Stimulated activated CD4-positive, alpha-beta T cell treated with anti-CD3 and anti-CD28 coated beads, TNF-alpha, amount 100 ng/mL, for 4 hours (primary cell): ENCODE results near the gene CCDC154.
"Not testable (repeated sequence)": the region's sequence is repeated elsewhere in the genome, so short reads cannot be mapped to it uniquely, and the experiment has no call there.

ENCODE experiments used
- DNase-seq, 3 experiments: peaks; one replicate each; pipeline ENCODE4 v3.0.0-alpha.2; 2020; ENCODE audit warnings: low read depth in 3 of 3

Gene CCDC154

GRCh38 chr16:1454561-1454960 is 10.2 kb upstream of the CCDC154 start:
- DNase-seq = no peak

- no peak for DNase-seq
Observed at GRCh38 chr16:1453316-1453715, 9.0 kb upstream of the CCDC154 start.

DNA sequence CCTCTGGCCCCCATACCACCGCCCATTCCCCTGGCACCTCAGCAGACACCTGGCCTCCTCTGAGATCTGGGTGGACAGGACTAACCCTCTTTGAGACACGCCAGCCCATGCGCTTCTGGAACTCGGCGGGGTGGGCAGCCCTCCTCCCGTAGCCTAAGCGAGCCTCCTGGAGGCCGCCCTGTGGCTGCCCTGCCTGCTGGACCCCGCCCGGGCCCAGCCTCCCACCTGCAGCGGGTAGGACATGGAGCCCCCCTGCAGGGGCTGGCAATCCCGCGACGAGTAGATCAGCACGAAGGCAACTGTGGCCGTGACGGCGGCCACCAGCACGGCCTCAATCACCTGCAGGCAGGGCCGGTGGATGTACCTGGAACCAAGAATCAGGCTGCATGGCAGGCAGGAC is 8.2 kb upstream of the CCDC154 start:
- no peak for DNase-seq

GRCh38 chr16:1451702-1452392 is 7.5 kb upstream of the CCDC154 start:
- no peak for DNase-seq

DNA sequence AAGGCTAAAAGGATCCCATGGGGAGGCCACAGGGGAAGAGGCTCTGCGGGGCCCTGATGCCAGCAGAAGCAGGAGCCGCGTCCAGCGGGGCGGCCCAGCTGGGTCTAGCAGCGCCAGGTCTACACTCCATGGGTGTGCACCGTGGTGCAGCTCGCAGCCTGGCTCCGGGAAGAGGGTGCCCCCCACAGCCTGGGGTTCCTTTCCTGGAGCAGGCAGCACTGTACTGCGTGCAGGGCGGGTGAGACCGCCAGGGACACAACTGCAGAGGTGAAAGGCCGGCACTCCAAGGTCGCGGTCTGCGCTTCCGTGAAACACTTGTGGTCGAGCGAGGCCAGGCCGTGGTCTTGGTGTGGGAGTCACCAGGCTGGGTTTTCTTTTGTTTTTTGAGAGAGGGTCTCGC is 6.5 kb upstream of the CCDC154 start:
- DNase-seq = no peak

DNA sequence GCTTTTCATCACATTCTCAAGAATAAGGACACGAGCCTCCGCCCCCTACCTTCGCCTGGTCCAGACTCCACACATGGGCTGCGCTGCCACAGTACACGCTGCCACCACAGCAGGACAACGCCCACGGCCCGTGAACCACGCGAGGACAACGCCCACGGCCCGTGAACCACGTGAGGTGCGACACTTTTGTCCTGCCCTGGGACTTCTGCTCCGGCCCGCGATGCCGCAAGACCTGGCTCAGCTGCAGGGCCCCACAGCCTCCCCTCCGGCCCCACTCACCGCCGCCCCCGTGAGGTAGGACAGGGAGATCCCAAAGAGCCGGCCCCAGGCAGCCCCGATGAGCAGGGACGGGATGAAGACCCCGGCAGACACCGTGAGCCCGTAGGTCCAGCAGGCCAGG is 5.9 kb upstream of the CCDC154 start:
- no peak for DNase-seq

DNA sequence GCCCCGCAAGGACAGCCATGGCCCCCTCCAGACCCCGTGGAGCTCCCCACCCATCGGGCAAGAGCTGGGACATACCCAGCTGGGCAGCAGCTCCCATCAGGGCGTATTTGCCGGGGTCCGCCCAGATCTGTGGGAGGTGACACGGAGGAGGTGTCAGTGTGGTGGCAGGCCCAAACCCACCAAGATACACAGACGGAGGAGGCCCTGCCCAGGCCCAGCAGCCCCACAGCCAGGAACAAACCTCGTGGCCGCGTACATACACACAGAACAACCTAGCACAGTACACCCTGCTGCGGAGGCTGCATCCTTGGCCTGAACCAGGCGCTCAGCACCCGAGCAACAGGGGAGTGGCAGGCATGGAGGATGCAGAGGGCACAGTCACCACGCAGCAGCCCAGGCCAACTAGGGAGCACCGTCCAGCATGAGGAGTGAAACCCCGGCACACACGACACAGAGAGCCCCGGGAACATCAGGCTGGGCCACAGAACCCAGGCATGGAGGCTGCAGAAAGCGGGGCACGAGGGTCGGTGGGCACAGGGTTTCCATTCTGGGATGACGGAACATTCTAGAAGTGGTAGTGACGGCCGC is 4.9 kb upstream of the CCDC154 start:
- no peak for DNase-seq

GRCh38 chr16:1448536-1449116 is 4.3 kb upstream of the CCDC154 start:
- DNase-seq = no peak

DNA sequence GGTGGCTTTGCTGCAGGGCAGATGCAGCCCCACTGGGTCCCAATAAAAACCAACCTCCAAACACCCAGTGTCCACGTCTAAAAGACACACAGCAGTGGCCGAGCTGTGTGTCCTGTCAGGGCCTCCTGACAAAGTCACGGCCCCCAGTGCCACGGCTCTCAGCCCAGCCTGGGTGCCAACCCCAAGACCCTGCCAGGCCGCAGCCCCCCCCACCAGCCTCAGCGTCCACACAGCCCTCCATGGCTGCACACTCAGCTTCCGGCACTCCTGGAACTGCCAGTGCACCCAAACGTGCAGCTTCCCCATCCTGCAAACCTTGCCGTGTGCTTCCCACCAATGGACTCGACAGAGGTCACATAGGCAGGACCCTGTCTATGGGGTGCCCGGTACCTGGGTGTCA is 3.6 kb upstream of the CCDC154 start:
- no peak for DNase-seq

DNA sequence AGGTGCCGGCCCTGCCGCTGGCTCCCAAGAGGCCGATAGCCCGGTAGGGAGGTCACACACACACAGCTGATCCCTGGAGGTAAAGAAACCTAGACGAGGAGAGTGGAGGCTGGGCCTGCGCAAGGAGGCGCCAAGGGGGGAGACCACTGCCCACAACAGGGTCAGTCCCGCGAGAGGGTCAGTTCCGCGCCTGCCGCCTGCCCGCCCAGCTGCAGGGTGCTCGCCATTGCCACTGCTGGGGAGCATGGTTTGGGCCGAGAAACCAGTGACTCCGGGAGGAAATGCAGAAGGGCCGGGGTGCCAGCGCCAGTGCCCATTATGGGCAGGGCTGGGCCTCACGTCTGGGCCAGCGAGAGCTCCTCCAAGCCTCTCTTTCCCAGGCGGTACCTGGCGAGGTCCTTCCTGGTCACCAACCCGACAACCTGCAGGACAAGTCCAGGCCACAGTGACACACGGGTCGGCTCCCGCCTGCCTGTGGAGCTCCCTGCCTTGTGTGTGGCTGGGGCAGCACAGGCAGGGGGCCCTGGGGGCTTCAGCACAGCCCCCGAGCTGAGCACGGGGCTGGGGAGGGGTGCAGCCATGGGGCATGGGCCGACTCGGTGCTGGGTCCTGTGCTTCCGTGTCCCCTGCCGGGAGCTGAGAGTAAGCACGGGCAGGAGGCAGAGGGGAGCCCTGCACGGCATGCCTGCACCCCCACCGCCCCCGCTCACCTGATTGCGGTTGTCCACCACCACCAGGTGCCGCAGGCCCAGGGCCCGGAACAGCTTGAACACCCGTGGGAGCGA is 2.1 kb upstream of the CCDC154 start:
- DNase-seq = no peak

- DNase-seq = no peak
Observed at GRCh38 chr16:1445518-1446203, 1.3 kb upstream of the CCDC154 start.

- no peak for DNase-seq
Observed at GRCh38 chr16:1444730-1445517, 568 bp upstream of the CCDC154 start.

DNA sequence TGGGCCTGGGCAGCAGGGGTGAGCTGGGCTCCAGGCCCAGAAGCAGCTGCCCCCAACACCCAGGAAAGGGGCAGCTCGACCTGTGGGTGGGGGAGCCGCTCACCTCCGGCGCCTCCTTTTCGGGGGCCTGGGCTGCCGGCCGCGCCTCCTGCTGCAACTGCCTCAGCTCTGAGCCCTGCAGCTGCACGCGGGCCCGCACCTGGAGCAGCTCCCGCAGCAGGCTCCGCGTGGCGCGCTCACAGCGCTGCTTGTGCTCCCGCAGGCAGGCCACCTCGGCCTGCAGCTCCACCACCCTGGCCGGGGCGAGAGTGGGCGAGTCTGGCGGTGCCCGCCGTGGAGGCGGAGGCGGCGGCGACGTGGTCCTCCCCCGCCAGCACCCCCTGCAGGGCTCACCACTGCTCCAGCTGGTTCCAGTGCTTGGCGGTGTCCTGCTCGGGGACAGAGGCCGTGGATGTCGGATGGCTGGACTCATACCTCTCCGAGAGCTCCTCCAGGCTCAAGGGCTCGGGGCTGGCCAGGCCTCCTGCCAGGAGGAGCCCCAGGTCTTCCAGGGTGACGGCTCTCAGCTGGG is 868 bp downstream of the CCDC154 start:
- DNase-seq = no peak

- no peak for DNase-seq
Observed at GRCh38 chr16:1442697-1443096, 1.7 kb downstream of the CCDC154 start.

DNA sequence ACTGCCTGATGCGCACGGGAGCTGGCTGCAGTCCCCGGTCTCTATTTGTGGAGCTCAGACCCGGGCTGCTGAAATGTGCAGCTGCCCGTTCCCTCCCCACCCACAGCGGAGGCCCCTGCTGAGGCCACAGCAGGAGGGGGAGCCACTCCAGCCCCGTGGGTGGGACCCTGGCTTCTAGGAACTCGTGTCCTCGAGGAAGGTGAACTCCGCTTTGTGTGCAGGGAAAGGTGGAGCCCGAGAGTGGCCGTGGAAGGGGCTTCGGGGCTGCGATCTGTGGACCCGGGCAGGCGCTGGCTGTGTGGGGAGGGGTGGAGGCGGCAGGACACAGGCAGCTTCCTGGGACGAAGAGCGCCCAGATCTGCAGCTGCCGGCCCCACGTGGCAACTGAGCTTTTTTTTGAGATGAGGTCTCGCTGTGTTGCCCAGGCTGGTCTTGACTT is 2.9 kb downstream of the CCDC154 start:
- DNase-seq = no peak

GRCh38 chr16:1439699-1440074 is 4.7 kb downstream of the CCDC154 start:
- DNase-seq = not testable (repeated sequence)

DNA sequence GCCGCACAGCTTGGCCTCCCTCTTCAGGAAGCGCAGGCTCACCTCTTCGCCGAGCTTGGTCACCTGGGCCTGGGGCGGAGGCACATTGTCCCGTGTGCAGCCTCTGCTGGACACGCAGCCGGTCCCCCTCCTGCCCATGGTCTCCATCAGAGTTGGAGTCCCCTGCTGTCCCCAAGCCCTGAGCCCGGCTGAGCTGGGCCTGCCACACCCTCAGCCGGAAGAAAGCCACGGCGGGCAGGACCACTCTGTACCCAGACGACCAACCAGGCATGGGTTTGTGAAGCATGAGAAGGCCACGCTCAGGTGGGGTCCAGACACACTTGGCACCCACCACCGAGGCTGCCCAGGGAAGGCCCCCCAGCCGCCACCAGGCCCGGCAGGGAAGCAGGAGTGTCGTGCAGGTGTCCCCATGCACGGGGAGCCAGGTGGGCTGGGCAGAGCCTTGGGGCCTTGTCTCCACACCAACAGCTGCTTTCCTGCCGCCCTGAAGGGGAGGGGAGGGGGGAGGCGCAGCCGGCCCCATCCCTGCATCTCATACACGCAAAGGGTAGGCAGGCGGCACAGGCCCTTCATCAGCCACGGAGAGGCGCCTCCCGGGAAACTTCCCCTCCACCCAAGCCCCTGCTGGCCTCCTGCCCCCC is 5.2 kb downstream of the CCDC154 start:
- DNase-seq = no peak

DNA sequence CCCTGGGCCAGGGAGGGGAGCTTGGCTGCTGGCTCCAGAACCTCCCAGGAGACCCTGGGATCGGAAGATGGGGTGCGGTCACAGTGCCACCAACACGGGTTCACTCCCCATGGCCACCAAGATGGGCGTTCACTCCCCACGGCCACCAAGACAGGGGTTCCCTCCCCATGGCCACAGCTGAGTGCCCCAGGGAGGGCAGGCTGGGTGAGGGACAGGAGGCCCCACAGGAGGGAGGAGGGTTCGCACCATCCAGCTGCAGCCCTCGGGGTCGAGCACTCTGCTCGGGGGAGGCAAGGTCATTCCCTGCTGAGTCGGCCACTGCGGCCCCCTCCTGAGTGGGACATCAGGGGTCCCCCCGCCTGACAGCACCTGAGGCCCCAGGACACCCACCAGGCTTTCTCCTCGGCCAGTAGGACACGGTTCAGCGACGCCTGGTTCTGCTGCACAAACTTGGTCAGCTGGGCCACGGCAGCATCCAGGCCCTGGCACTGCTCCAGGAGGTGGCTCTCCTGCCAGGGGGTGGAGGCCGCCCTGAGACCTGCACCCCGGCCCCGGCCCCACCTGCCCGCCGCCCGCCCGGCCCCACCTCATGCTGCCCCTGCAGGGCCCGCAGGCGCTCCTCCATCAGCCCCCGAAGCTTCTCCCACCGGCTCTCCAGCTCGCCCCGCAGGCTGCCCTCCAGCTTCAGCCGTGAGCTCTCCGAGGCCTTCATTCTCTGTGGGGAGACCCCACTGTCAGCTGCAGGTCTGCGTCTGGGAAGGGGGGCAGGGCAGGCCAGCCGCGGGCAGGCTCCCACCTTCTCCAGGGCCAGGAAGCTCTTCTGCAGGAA is 5.9 kb downstream of the CCDC154 start:
- DNase-seq = no peak

DNA sequence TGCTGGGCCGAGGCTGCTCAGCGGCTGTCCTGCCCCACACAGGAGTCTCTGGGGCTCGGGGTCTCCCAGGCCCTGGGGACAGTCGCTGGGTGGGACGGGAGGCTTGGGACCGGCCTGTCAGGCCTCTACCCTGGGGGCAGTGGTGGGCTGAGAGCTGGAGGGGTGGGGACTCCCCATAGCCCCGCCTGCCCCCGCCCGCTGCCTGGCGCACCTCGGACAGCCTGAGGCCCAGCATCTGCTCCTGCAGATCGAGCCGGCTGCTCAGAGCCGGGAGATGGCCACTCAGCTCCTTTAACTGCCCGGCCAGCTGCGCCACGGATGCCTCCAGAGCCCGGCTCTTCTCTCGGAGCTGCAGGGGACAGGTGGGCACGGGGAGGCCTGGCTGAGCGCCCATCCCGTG is 6.8 kb downstream of the CCDC154 start:
- no peak for DNase-seq
